Stomach (tissue), 4 donors: ENCODE results near the gene PSMB11.
A peak's percentile ranks its signal among the peaks of the same experiment; 100 is the strongest.

Experiments
- POLR2A ChIP-seq, 4 donors: fragments of 450-650 bp; IDR thresholded peaks; one replicate each; pipeline ENCODE4 v1.6.1; 2016; ENCODE audit warnings: antibody characterized with exemption in 4 of 4, control low read depth in 2 of 4, mild to moderate bottlenecking in 1 of 4, moderate library complexity in 1 of 4
- TF ChIP-seq, protein P1 (sequence below), 7 experiments: fragments of 450-650 bp in 4 of 7; fragments of 200-600 bp in 3 of 7; sonication (generic) in 3 of 7; IDR thresholded peaks; one replicate each; pipeline ENCODE4 v1.5.1; 2016 to 2019; ENCODE audit warnings: antibody characterized with exemption in 7 of 7, control low read depth in 2 of 7, mild to moderate bottlenecking in 1 of 7

DNA sequence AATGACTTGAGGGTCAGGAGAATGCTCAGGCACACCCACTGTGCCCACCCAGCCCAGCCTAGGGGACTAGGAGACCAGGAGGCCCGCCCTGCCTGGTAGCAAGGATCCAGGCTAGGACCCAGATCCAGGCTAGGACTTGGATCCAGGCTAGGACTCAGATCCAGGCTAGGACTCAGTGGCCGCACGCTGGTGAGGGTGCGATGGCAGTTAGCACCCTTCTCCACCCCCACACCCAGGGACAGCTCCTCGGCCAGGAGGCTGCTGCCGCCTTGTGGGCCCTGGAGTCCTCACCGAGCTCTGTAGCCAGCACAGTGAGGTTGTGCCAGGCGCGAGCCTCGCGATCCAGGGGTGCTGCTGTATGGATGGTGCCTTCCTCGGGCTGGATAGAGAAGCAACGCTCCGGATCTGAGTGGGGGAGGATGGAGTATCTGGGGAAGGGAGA lies 10.2 kb downstream of the PSMB11 start:
- TF ChIP-seq, protein P1, sequence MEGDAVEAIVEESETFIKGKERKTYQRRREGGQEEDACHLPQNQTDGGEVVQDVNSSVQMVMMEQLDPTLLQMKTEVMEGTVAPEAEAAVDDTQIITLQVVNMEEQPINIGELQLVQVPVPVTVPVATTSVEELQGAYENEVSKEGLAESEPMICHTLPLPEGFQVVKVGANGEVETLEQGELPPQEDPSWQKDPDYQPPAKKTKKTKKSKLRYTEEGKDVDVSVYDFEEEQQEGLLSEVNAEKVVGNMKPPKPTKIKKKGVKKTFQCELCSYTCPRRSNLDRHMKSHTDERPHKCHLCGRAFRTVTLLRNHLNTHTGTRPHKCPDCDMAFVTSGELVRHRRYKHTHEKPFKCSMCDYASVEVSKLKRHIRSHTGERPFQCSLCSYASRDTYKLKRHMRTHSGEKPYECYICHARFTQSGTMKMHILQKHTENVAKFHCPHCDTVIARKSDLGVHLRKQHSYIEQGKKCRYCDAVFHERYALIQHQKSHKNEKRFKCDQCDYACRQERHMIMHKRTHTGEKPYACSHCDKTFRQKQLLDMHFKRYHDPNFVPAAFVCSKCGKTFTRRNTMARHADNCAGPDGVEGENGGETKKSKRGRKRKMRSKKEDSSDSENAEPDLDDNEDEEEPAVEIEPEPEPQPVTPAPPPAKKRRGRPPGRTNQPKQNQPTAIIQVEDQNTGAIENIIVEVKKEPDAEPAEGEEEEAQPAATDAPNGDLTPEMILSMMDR (IDR thresholded peaks at IDR 0.05) = peak in 4 of 7 experiments; percentile 17 to 59 (median 48)
- no peak for TF ChIP-seq POLR2A (IDR thresholded peaks at IDR 0.05)
